ENCODE results near the gene PADI4.

The PADI4 gene

DNA sequence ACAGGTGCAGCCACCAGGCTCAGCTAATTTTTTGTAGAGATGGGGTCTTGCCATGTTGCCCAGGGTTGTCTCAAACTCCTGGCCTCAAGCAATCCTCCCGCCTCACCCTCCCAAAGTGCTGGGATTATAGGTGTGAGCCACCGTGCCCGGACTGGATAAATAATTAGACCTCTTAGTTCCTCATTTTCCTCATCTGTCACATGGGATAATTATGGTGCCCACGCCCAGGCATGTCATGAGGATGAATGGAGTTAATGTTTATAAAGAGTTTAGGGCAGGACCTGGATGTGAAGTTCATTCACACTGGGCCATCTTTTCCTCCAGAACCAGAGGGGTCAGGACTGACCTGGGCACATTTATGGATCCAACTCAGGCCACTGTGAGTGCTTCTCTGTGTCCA, 35.4 kb upstream of the PADI4 start:
- 80 to 100% methylated on average over 1 of the region's 4 CpGs for WGBS, 2 experiments (ENCODE audit: insufficient coverage in 2 of 2)
- H3K27ac ChIP-seq (ENCODE audit: low read depth, low read length, severe bottlenecking): no peak overlapping the region
- no peaks in the 10 kb centered on the region for H3K36me3 ChIP-seq (ENCODE audit: control insufficient read depth, insufficient read depth, low read length)

DNA sequence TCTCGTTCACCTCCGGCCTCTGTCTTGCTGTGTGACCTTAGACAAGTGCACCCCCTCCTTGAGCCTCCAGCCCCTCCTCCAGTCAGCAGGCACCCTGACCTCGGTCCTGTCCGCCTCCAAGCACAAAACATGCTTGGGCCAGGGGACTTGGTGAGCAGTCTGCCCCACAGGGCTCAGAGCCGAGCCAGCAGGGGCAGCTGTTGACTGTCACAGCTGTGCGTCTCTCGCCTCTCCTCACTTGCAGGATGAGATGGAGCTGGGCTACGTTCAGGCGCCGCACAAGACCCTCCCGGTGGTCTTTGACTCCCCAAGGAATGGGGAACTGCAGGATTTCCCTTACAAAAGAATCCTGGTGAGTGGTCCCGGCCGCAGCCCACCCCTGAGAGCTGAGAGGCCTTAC, 34.9 kb upstream of the PADI4 start:
- no peaks in the 10 kb centered on the region for H3K9me3 ChIP-seq (ENCODE audit: control insufficient read depth, low read length)
- H3K4me1 ChIP-seq (ENCODE audit: control insufficient read depth, insufficient read depth, low read length, poor library complexity, severe bottlenecking): no peaks in the 10 kb centered on the region
- 86 to 91% methylated on average over 10 to 13 of the region's 13 CpGs for WGBS, 2 experiments (ENCODE audit: insufficient coverage in 2 of 2)
- no peaks in the 10 kb centered on the region for H3K36me3 ChIP-seq (ENCODE audit: control insufficient read depth, insufficient read depth, low read length)
- no peak overlapping the region for H3K4me3 ChIP-seq (ENCODE audit: extremely low read depth, insufficient read depth, low read length, poor library complexity, severe bottlenecking)
- H3K27ac ChIP-seq (ENCODE audit: low read depth, low read length, severe bottlenecking): no peak overlapping the region

More for the DNA sequence above, 35.4 kb upstream of the PADI4 start:
- Histone ChIP-seq H3K4me1 (ENCODE audit: control insufficient read depth, insufficient read depth, low read length, poor library complexity, severe bottlenecking) (no peaks in the 10 kb centered on the region), H3K9me3 (ENCODE audit: control insufficient read depth, low read length) (no peaks in the 10 kb centered on the region), H3K4me3 (ENCODE audit: extremely low read depth, insufficient read depth, low read length, poor library complexity, severe bottlenecking) (no peak overlapping the region)

DNA sequence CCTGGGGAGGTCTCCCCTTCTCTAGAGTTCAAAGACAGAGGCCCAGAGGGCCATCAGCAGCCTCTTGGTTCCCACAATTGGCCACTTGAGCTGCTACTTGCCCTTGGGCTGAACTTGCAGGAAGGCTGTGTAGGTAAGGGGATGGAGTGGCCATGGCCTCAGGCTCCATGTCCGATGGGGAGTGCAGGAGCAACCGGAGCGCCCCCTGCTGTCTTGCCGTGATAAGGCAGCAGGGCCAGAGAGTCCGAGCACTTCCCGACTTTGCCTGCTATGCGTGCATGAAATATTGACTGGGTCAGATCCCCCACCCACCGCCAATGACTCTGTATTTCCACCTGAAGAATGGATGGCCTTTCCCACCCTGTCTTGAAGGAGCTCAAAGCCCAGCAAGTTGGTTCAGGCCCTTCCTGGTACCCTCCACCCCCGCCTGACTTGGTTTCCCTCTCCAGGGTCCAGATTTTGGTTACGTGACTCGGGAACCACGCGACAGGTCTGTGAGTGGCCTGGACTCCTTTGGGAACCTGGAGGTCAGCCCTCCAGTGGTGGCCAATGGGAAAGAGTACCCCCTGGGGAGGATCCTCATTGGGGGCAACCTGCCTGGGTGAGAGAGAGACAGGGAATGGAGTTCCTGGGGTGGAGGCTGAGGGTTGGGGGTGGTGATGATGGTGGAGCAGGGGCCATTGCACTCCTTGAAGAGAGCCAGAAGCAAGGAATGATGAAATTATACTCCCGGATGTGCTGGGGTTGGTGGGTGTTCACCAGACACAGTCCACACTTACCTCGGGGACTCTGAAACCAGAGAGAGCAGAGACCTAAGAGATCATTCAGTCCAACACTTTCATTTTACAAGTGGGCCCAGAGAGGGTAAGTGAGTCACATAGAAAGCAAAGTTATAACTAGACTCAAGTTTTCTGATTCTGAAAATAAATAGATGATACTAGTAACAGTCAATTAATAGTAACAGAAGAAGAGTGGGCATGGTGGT, 33.5 kb upstream of the PADI4 start:
- Histone ChIP-seq H3K4me1 (ENCODE audit: control insufficient read depth, insufficient read depth, low read length, poor library complexity, severe bottlenecking) (no peaks in the 10 kb centered on the region), H3K27ac (ENCODE audit: low read depth, low read length, severe bottlenecking) (no peak overlapping the region), H3K9me3 (ENCODE audit: control insufficient read depth, low read length) (no peaks in the 10 kb centered on the region), H3K4me3 (ENCODE audit: extremely low read depth, insufficient read depth, low read length, poor library complexity, severe bottlenecking) (no peak overlapping the region), H3K36me3 (ENCODE audit: control insufficient read depth, insufficient read depth, low read length) (no peaks in the 10 kb centered on the region)
- WGBS, 2 experiments (ENCODE audit: insufficient coverage in 2 of 2): 49 to 52% methylated on average over 13 to 15 of the region's 15 CpGs

DNA sequence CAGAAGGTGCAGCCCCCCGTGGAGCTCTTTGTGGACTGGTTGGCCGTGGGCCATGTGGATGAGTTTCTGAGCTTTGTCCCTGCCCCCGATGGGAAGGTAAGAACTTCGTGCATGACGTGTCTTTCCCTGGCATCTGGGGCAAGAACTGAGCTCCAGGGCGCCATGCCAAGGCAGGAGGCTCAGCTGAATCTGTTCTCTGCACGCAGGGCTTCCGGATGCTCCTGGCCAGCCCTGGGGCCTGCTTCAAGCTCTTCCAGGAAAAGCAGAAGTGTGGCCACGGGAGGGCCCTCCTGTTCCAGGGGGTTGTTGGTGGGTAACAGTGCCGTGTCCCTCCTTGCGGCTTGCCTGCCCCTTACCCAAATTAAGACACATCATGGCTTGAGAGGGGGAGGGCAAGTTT, 31.4 kb upstream of the PADI4 start:
- WGBS, 2 experiments (ENCODE audit: insufficient coverage in 2 of 2): 88 to 96% methylated on average over 6 to 7 of the region's 11 CpGs
- H3K4me1 ChIP-seq (ENCODE audit: control insufficient read depth, insufficient read depth, low read length, poor library complexity, severe bottlenecking): no peaks in the 10 kb centered on the region
- no peak overlapping the region for H3K4me3 ChIP-seq (ENCODE audit: extremely low read depth, insufficient read depth, low read length, poor library complexity, severe bottlenecking)
- H3K27ac ChIP-seq (ENCODE audit: low read depth, low read length, severe bottlenecking): no peak overlapping the region
- no peaks in the 10 kb centered on the region for H3K36me3 ChIP-seq (ENCODE audit: control insufficient read depth, insufficient read depth, low read length)
- H3K9me3 ChIP-seq (ENCODE audit: control insufficient read depth, low read length): no peaks in the 10 kb centered on the region

DNA sequence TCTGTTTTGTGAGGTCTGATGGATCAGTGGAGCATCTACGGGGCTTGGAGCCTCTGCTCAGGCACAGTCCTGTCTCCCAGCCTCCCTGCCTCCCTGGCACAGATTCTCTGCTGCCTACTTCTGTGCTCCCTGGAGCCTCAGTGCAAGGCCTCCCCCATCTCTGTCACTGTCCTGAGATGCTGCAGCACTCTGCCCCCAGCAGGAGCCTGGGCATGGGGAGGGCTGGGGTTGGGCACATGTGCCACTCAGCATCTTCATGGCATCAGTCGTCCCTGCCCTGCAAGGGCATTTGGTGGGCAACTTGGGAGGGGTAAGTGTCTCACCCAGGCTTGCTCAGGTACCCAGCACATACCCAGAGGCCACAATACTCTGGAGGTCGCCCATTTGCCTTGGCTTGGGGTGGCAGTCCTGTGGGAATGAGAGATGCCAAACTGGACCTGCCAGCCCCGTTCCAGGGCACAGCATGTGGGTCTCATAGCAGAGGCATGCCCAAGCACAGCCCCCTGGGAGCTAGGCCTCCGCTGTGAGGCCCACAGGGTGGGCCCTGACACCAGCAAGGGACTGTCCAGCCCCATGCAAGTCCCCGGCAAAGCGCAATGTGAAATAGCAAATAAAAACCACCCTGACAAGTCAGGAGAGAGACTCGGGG, 30.4 kb upstream of the PADI4 start:
- H3K27ac ChIP-seq (ENCODE audit: low read depth, low read length, severe bottlenecking): no peak overlapping the region
- no peak overlapping the region for H3K4me3 ChIP-seq (ENCODE audit: extremely low read depth, insufficient read depth, low read length, poor library complexity, severe bottlenecking)
- H3K4me1 ChIP-seq (ENCODE audit: control insufficient read depth, insufficient read depth, low read length, poor library complexity, severe bottlenecking): no peaks in the 10 kb centered on the region
- 87 to 100% methylated on average over 2 to 6 of the region's 8 CpGs for WGBS, 2 experiments (ENCODE audit: insufficient coverage in 2 of 2)
- no peaks in the 10 kb centered on the region for H3K9me3 ChIP-seq (ENCODE audit: control insufficient read depth, low read length)
- H3K36me3 ChIP-seq (ENCODE audit: control insufficient read depth, insufficient read depth, low read length): no peaks in the 10 kb centered on the region

DNA sequence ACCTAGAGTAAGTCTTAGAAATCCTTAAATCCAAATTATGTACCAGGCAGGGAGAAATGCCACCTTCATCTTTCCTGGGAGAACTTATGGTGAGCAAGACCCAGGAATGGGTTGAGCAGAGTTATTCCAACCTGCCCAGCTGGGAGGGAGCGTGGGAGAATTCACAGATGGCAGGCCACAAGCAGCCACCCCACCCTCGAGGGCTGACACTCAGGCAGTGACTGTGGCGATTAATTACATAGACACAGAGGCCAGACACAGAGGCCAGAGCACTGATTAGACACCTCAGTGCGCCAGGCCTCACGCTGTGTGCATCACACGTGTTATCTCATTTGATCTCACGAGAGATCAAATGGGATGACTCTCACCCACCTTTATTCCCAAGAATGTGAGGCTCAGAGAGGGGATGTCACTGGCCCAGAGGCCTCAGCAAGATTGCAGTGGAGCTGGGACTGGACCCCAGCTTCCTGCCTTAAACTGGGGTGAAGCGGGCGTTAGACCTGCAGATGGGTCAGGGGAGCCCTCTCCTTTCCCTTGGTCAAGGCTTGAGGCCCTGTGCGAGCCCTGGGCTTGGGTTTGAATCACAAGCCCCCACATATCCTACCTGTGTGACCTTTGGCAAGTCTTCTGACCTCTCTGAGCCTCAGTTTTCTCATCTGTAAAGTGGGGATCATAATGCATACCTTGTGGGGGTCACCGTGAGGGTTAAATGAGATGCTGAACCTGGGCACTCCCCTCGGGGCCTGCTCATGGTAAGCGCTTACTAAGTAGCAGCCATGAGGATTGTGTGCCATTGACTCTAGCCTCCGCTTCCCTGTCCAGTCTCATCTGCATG, 28.8 kb upstream of the PADI4 start:
- Histone ChIP-seq H3K4me1 (ENCODE audit: control insufficient read depth, insufficient read depth, low read length, poor library complexity, severe bottlenecking) (no peaks in the 10 kb centered on the region), H3K9me3 (ENCODE audit: control insufficient read depth, low read length) (no peaks in the 10 kb centered on the region), H3K36me3 (ENCODE audit: control insufficient read depth, insufficient read depth, low read length) (no peaks in the 10 kb centered on the region), H3K27ac (ENCODE audit: low read depth, low read length, severe bottlenecking) (no peak overlapping the region), H3K4me3 (ENCODE audit: extremely low read depth, insufficient read depth, low read length, poor library complexity, severe bottlenecking) (no peak overlapping the region)
- 87 to 97% methylated on average over 12 to 14 of the region's 14 CpGs for WGBS, 2 experiments (ENCODE audit: insufficient coverage in 2 of 2)

DNA sequence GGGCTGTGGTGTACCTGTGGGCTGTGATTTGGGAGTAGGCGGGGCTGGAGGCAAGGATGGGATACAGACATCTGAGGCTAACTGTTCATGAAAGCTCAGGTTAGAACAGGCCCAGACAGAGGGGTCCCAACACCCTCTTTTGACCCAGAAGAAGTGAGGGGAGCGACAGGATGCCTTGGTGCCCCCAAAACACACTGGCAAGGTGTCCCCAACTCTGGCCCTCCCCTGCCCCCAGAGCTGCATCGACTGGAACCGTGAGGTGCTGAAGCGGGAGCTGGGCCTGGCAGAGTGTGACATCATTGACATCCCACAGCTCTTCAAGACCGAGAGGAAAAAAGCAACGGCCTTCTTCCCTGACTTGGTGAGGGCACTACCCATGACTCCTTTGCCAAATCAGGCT, 27.6 kb upstream of the PADI4 start:
- no peaks in the 10 kb centered on the region for H3K36me3 ChIP-seq (ENCODE audit: control insufficient read depth, insufficient read depth, low read length)
- WGBS, 2 experiments (ENCODE audit: insufficient coverage in 2 of 2): 84 to 100% methylated on average over 4 to 7 of the region's 7 CpGs
- H3K4me1 ChIP-seq (ENCODE audit: control insufficient read depth, insufficient read depth, low read length, poor library complexity, severe bottlenecking): no peaks in the 10 kb centered on the region
- no peak overlapping the region for H3K27ac ChIP-seq (ENCODE audit: low read depth, low read length, severe bottlenecking)
- no peak overlapping the region for H3K4me3 ChIP-seq (ENCODE audit: extremely low read depth, insufficient read depth, low read length, poor library complexity, severe bottlenecking)
- H3K9me3 ChIP-seq (ENCODE audit: control insufficient read depth, low read length): no peaks in the 10 kb centered on the region

DNA sequence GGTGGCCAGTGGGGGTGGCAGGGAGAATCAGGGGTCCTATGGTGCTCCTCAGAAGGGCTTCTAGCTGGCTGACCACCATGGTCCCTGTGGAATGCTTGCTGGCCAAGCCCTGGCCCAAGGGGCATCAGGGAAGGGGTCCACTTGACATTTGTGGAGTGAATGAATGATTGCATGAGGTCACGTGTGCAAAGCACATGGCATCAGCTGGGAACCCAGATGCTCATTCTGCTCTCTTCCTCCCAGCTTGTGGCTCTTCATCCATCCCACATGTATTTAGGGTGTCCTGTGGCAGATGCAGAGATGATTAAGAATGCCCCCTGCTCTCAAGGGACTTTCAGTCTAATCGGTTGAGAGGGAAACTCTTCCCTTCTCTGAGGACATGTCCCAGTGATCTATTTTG, 27.1 kb upstream of the PADI4 start:
- no peaks in the 10 kb centered on the region for H3K36me3 ChIP-seq (ENCODE audit: control insufficient read depth, insufficient read depth, low read length)
- H3K9me3 ChIP-seq (ENCODE audit: control insufficient read depth, low read length): no peaks in the 10 kb centered on the region
- 83 to 92% methylated on average over 1 to 2 of the region's 2 CpGs for WGBS, 2 experiments (ENCODE audit: insufficient coverage in 2 of 2)
- H3K4me3 ChIP-seq (ENCODE audit: extremely low read depth, insufficient read depth, low read length, poor library complexity, severe bottlenecking): no peak overlapping the region
- H3K27ac ChIP-seq (ENCODE audit: low read depth, low read length, severe bottlenecking): no peak overlapping the region
- no peaks in the 10 kb centered on the region for H3K4me1 ChIP-seq (ENCODE audit: control insufficient read depth, insufficient read depth, low read length, poor library complexity, severe bottlenecking)

DNA sequence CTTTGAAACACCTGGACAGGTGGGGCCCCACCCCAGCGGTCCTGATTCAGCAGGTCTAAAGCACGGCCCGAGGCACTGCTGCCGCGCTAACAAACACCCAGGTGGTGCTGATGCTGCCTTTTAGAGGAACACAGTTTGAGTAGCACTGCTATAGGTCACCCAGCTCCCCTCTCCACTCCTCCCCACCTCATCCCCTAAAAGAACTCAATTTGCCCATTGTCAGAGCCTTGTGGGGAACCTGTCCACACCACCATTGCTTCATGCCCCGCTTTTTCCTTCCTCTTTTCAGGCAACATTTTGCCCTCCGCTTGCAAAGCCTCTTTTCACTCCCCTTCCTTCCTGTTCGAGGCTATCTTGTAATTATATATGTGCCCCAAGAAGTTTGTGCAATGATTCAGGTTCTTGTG, 26.2 kb upstream of the PADI4 start:
- H3K4me1 ChIP-seq (ENCODE audit: control insufficient read depth, insufficient read depth, low read length, poor library complexity, severe bottlenecking): no peaks in the 10 kb centered on the region
- 79 to 91% methylated on average over 5 to 7 of the region's 8 CpGs for WGBS, 2 experiments (ENCODE audit: insufficient coverage in 2 of 2)
- H3K27ac ChIP-seq (ENCODE audit: low read depth, low read length, severe bottlenecking): no peak overlapping the region
- no peaks in the 10 kb centered on the region for H3K36me3 ChIP-seq (ENCODE audit: control insufficient read depth, insufficient read depth, low read length)
- no peaks in the 10 kb centered on the region for H3K9me3 ChIP-seq (ENCODE audit: control insufficient read depth, low read length)
- no peak overlapping the region for H3K4me3 ChIP-seq (ENCODE audit: extremely low read depth, insufficient read depth, low read length, poor library complexity, severe bottlenecking)

DNA sequence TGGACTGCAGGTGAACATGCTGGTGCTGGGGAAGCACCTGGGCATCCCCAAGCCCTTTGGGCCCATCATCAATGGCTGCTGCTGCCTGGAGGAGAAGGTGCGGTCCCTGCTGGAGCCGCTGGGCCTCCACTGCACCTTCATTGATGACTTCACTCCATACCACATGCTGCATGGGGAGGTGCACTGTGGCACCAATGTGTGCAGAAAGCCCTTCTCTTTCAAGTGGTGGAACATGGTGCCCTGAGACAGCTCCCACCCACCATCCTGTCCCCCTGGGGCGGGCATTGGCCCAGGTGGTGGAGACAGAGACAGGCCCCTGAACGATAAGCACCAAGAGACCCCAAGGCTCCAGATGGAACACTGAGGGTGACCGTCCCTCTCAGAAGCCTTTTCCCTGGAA, 25.2 kb upstream of the PADI4 start:
- H3K4me1 ChIP-seq (ENCODE audit: control insufficient read depth, insufficient read depth, low read length, poor library complexity, severe bottlenecking): peaks cover 4% of the 10 kb centered on the region
- no peak overlapping the region for H3K4me3 ChIP-seq (ENCODE audit: extremely low read depth, insufficient read depth, low read length, poor library complexity, severe bottlenecking)
- WGBS, 2 experiments (ENCODE audit: insufficient coverage in 2 of 2): 83 to 93% methylated on average over 3 of the region's 5 CpGs
- no peaks in the 10 kb centered on the region for H3K36me3 ChIP-seq (ENCODE audit: control insufficient read depth, insufficient read depth, low read length)
- H3K9me3 ChIP-seq (ENCODE audit: control insufficient read depth, low read length): no peaks in the 10 kb centered on the region
- H3K27ac ChIP-seq (ENCODE audit: low read depth, low read length, severe bottlenecking): no peak overlapping the region
